Stimulated activated CD8-positive, alpha-beta memory T cell treated with anti-CD3 and anti-CD28 coated beads, Interleukin-7, amount 100 ng/mL, for 1 hour (primary cell): ENCODE results near the gene HAT1.

Experiments used
- DNase-seq, 2 donors: peaks; one replicate each; pipeline ENCODE4 v3.0.0-alpha.2; 2020; ENCODE audit warnings: low read depth in 2 of 2

Gene HAT1

GRCh38 chr2:171919453-171919852 lies 2.8 kb upstream of the HAT1 start:
- no peak for DNase-seq

- DNase-seq: no peak
Measured at GRCh38 chr2:171921970-171922229, 361 bp upstream of the HAT1 start.

GRCh38 chr2:171923206-171923605 lies 945 bp downstream of the HAT1 start:
- DNase-seq: no peak

DNA sequence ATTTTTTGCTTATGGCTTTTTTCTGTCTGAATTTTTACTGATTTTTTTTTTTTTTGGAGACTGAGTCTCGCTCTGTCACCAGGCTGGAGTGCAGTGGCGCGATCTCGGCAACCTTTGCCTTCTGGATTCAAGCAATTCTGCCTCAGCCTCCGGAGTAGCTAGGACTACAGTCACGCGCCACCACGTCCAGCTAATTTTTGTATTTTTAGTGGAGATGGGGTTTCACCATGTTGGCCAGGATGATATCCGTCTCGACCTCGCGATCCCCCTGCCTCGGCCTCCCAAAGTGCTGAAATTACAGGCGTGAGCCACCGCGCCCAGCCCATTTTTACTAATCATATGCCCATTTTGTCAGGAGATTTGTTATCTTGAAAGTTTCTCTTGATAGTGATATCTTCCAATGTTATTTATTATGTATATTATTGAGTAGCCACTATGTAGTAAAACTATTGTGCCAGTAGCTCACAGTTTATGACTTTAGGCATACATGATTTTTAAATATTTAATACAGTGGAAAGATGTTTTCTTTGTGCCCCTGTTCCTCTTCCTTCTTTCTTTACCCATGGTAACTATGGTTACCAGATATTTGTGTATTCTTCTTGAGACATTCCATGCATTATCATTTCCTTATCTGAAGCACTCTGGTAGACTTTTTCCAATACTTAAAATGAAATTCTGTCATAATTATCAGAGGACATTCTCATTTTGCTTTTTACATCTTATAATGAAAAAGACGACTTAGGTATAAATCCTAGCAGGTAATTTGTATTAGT lies 2.1 kb downstream of the HAT1 start:
- DNase-seq: no peak

DNA sequence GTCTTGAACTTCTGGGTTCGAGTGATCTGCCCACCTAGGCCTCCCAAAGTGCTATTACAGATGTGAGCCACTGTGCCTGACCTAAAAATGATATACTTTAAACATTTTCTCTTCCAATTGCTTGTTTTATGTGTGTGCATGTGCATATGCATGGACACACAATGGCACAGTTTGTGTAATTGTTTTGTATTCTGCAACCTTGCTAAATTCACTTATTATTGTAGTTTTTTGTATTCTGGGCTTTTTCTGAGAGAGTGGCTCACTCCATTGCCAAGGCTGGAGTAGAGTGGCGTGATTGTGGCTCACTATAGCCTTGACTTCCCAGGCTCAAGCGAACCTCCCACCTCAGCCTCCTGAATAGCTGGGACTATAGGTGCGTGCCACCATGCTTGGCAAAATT lies 8.1 kb downstream of the HAT1 start:
- DNase-seq: no peak

GRCh38 chr2:171939058-171939742 lies 16.9 kb downstream of the HAT1 start:
- no peak for DNase-seq

DNA sequence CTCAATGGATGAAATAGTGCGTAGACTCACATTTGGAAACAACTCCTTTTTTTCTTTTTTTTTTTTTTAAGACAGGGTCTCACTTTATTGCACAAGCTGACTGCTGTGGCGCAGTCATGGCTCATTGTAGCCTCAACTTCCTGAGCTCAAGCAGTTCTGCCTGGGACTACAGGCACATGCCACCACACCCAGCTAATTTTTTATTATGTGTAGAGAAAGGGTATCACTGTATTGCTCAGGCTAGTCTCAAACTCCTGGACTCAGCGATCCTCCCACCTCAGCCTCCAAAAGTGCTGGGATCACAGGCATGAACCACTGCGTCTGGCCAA lies 17.4 kb downstream of the HAT1 start:
- DNase-seq: no peak

GRCh38 chr2:171941316-171941699 lies 19.0 kb downstream of the HAT1 start:
- DNase-seq: no peak

GRCh38 chr2:171943869-171944268 lies 21.6 kb downstream of the HAT1 start:
- no peak for DNase-seq

GRCh38 chr2:171952276-171952675 lies 30.0 kb downstream of the HAT1 start:
- no peak for DNase-seq

GRCh38 chr2:171952748-171953147 lies 30.5 kb downstream of the HAT1 start:
- DNase-seq: no peak

GRCh38 chr2:171956135-171956825 lies 34.0 kb downstream of the HAT1 start:
- DNase-seq: no peak

DNA sequence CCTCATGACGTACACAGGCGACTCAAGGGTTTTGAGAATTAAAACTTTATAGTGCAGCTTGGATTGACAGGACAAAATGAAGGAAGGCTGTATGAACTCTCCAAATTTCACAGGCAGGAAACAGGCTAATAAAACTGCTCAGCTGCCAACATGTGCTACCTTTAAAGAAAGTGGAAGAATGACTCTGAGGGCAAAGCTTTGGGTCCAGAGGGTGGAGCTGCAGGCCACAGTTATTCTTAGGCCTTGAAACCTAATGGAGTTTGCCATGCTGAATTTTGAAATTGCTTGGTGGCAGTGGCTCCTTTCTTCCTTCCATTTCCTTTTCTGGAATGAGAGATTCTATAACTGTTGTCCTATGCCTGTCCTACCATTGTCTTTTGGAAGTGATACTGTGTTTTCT lies 34.8 kb downstream of the HAT1 start:
- no peak for DNase-seq

- DNase-seq: no peak
Measured at GRCh38 chr2:171958475-171958874, 36.2 kb downstream of the HAT1 start.

- no peak for DNase-seq
Measured at GRCh38 chr2:171959998-171960397, 37.7 kb downstream of the HAT1 start.

- DNase-seq: no peak
Measured at GRCh38 chr2:171960570-171960969, 38.3 kb downstream of the HAT1 start.

DNA sequence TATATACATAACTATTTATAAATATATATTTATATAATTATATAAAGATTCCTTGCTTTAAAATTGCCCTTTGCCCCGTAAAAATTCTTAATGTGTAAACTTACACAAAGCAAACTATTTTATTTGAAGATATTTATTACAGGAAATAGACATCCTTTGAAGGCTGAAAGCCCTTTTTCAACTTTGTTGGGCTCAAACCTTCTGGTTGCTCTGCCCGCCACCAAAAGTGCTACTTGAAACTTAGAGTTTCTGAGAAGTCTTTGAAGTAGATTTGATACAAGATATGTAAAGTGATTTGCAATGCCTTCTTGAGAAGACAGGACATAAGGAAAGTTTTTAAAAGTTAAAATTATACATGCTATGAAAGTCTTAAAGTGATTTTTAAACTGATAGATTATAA lies 40.9 kb downstream of the HAT1 start:
- no peak for DNase-seq

DNA sequence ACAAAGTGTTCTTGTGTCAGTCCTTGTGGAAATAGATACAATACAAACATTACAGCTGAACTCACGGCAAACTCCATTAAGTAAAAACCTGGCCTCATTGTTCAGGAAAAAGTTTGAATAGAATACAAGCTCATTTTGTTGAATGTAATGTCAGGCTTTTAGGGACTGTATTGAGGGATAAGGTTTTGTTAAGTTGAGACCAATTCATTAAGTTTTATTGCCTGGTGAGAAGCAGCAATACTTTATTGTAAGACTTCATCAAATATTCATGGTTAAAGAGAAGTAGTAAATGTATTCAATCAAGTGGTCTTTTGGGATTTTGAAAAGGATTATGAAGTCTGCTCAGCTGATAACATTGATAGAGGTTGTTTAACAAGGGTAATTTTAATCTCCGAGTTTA lies 42.0 kb downstream of the HAT1 start:
- DNase-seq: no peak

GRCh38 chr2:171965238-171965637 lies 43.0 kb downstream of the HAT1 start:
- no peak for DNase-seq

- DNase-seq: no peak
Measured at GRCh38 chr2:171965661-171966060, 43.4 kb downstream of the HAT1 start.

- DNase-seq: no peak
Measured at GRCh38 chr2:171966235-171966634, 44.0 kb downstream of the HAT1 start.

DNA sequence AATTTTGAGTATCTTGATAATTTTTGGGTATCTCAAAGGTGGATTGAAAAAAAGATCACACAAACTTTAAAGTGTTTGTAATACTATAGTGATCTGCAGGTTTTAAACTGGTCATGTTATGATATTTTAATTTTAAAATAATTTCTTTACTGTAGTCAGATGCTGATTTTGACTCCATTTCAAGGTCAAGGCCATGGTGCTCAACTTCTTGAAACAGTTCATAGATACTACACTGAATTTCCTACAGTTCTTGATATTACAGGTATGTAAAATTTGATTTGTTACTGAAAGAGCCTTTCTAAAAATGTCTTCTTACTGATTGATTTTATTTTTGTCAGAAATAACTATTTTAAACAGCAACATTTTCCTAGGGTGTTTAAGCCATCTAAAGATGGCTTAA lies 44.4 kb downstream of the HAT1 start:
- DNase-seq: no peak

- no peak for DNase-seq
Measured at GRCh38 chr2:171968509-171968908, 46.2 kb downstream of the HAT1 start.
